CD4-positive, alpha-beta T cell (primary cell): ENCODE results near the gene COL15A1. TPM values are rescaled to one million over a fixed set of nuclear protein-coding genes. Genes with fewer than 3 reads are reported as not detected.

Experiments
- ATAC-seq: fragments of 200-7000 bp; cut with Tn5 transposase; one replicate; pipeline ENCODE4 v1.10.0; 2022; ENCODE audit warnings: mild to moderate bottlenecking; ENCODE audit not compliant: poor library complexity
- CTCF ChIA-PET: fragments of 350-600 bp; sonication (Branson Sonifier 250); formaldehyde crosslinking; loops from one replicate; lab custom pipeline; 2021; ENCODE audit warnings: antibody characterized with exemption, inconsistent platforms; lab: Charles Lee
- POLR2A ChIA-PET: fragments of 350-600 bp; sonication (Branson Sonifier 250); formaldehyde crosslinking; loops from one replicate; lab custom pipeline; 2021; ENCODE audit warnings: antibody characterized with exemption, inconsistent platforms; lab: Charles Lee
- DNase-seq, 14 experiments: peaks; one replicate each; pipeline ENCODE4 v3.0.0-alpha.2; 2013 to 2020; ENCODE audit warnings: mixed read lengths in 2 of 14
- H3K27ac ChIP-seq, 2 donors: one replicate each; pipeline versions ENCODE4 v1.5.1 to v1.7.0; 2013; ENCODE audit warnings: low read length in 2 of 2, low read depth in 1 of 2, mild to moderate bottlenecking in 1 of 2
- H3K27me3 ChIP-seq, 2 experiments: 1 replicate in 1 of 2; 2 replicates in 1 of 2; pipeline versions ENCODE4 v1.6.1 to v1.7.0; 2013; ENCODE audit warnings: low read length in 2 of 2, control low read depth in 1 of 2, mild to moderate bottlenecking in 1 of 2, moderate library complexity in 1 of 2; ENCODE audit not compliant: insufficient read depth in 2 of 2, control insufficient read depth in 1 of 2
- H3K36me3 ChIP-seq: one replicate; pipeline ENCODE4 v1.6.1; 2013; ENCODE audit warnings: low read length, control low read depth; ENCODE audit not compliant: insufficient read depth
- H3K4me1 ChIP-seq: one replicate; pipeline ENCODE4 v1.6.1; 2013; ENCODE audit warnings: low read length, control low read depth; ENCODE audit not compliant: insufficient read depth
- H3K4me3 ChIP-seq: one replicate; pipeline ENCODE4 v1.5.1; 2013; ENCODE audit warnings: mild to moderate bottlenecking, low read length, moderate library complexity
- H3K9me3 ChIP-seq, 2 experiments: 1 replicate in 1 of 2; 2 replicates in 1 of 2; pipeline versions ENCODE4 v1.6.1 to v1.7.0; 2013; ENCODE audit warnings: low read length in 2 of 2, mild to moderate bottlenecking in 2 of 2, control low read depth in 1 of 2, moderate library complexity in 1 of 2; ENCODE audit not compliant: control insufficient read depth in 1 of 2, insufficient read depth in 1 of 2
- H3K27ac Mint-ChIP-seq: one replicate; pipeline ENCODE4 v1.8.0; 2020; ENCODE audit warnings: mixed read lengths
- H3K27me3 Mint-ChIP-seq: one replicate; pipeline ENCODE4 v1.8.0; 2021; ENCODE audit warnings: mixed read lengths
- H3K36me3 Mint-ChIP-seq: one replicate; pipeline ENCODE4 v1.8.0; 2021; ENCODE audit warnings: low read depth, mixed read lengths
- H3K4me1 Mint-ChIP-seq: one replicate; pipeline ENCODE4 v1.8.0; 2021; ENCODE audit warnings: low read depth, mixed read lengths
- H3K4me3 Mint-ChIP-seq: one replicate; pipeline ENCODE4 v1.8.0; 2020; ENCODE audit warnings: mild to moderate bottlenecking, mixed read lengths
- H3K9me3 Mint-ChIP-seq: one replicate; pipeline ENCODE4 v1.8.0; 2020; ENCODE audit warnings: mixed read lengths
- CTCF ChIP-seq: fragments of 200-600 bp; IDR thresholded peaks from one replicate; pipeline ENCODE4 v1.8.0; 2022; ENCODE audit warnings: antibody characterized with exemption, mild to moderate bottlenecking
- intact Hi-C, 2 experiments: fragments of 100-400 bp; cut with DNase I in 1 of 2; cut with micrococcal nuclease in 1 of 2; formaldehyde crosslinking; loops; one replicate each; pipeline versions ENCODE4 v1.15.1 to v1.9.0; 2023 to 2025; cut with DNase I, micrococcal nuclease
- total RNA-seq, 174 experiments: library from RNA in 2 of 174; stranded (reverse) in 2 of 174; gene quantifications; one replicate each; pipeline ENCODE4 v1.2.3 and lab custom pipeline; 2021 to 2026

COL15A1 gene
- total RNA-seq, 2 experiments from 2014 or later, result not detected

GRCh38 chr9:98971168-98971914 is 27.6 kb downstream of the COL15A1 start:
- Histone ChIP-seq H3K36me3 (no peaks in the 10 kb centered on the region), H3K9me3 (no peaks in the 10 kb centered on the region), H3K27me3 (peaks cover 0 to 6% of the 10 kb centered on the region in 2 experiments), H3K4me1 (peaks cover 9% of the 10 kb centered on the region), H3K4me3 (no peak overlapping the region), H3K27ac (no peak overlapping the region)
- Mint-ChIP-seq H3K4me1 (no peaks in the 10 kb centered on the region), H3K27me3 (peaks cover 9% of the 10 kb centered on the region), H3K4me3 (no peak overlapping the region), H3K9me3 (no peaks in the 10 kb centered on the region), H3K36me3 (no peaks in the 10 kb centered on the region), H3K27ac (no peak overlapping the region)
- no peak for ATAC-seq
- TF ChIP-seq CTCF, result no peak
- intact Hi-C loops, result loop anchor here in 1 of 2 experiments (10.0 kb wide), 1 partner anchor 1623 kb away; no protein-coding TSS in a partner anchor
- no peak for DNase-seq
- ChIA-PET POLR2A (no interaction called here), CTCF (no interaction called here)

GRCh38 chr9:98971915-98972223 is 28.2 kb downstream of the COL15A1 start:
- TF ChIP-seq CTCF, result no peak
- H3K4me1 ChIP-seq, result peaks cover 9% of the 10 kb centered on the region
- Mint-ChIP-seq H3K27me3 (peaks cover 10% of the 10 kb centered on the region), H3K4me3 (no peak overlapping the region), H3K4me1 (no peaks in the 10 kb centered on the region), H3K9me3 (no peaks in the 10 kb centered on the region), H3K27ac (no peak overlapping the region), H3K36me3 (no peaks in the 10 kb centered on the region)
- DNase-seq, result no peak
- no peak overlapping the region for H3K4me3 ChIP-seq
- ATAC-seq, result no peak
- no peaks in the 10 kb centered on the region for H3K36me3 ChIP-seq
- CTCF ChIA-PET, result no interaction called here
- peaks cover 0 to 6% of the 10 kb centered on the region in 2 experiments for H3K27me3 ChIP-seq
- POLR2A ChIA-PET, result no interaction called here
- intact Hi-C loops, result loop anchor here in 1 of 2 experiments (10.0 kb wide), 1 partner anchor 1623 kb away; no protein-coding TSS in a partner anchor
- no peaks in the 10 kb centered on the region for H3K9me3 ChIP-seq
- no peak overlapping the region for H3K27ac ChIP-seq

DNA sequence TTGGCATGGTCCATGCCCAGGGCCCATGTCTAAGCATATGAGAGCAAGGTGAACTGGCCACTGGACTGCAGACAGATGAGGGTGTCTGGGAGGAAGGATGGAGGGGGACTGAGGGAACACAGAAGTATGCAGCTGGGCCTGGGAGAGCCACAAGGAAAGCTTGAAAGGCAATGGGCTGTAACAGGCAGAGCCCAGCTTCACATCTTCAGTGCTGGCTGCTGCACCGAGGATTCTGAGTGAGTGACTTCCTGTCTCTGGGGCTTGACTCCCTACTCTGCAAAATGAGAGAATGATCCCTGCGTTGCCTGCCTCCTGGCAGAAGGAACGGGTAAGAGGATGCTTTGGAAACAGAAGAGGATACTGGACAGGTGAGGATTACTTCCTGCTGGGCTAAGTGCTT is 29.0 kb downstream of the COL15A1 start:
- Histone ChIP-seq H3K27ac (no peak overlapping the region), H3K4me1 (peaks cover 9% of the 10 kb centered on the region), H3K4me3 (no peak overlapping the region), H3K36me3 (no peaks in the 10 kb centered on the region), H3K27me3 (peaks cover 0 to 6% of the 10 kb centered on the region in 2 experiments), H3K9me3 (no peaks in the 10 kb centered on the region)
- no peaks in the 10 kb centered on the region for H3K9me3 Mint-ChIP-seq
- ATAC-seq (no peak), DNase-seq (no peak)
- peaks cover 10% of the 10 kb centered on the region for H3K27me3 Mint-ChIP-seq
- no peaks in the 10 kb centered on the region for H3K4me1 Mint-ChIP-seq
- H3K36me3 Mint-ChIP-seq, result no peaks in the 10 kb centered on the region
- ChIA-PET POLR2A (no interaction called here), CTCF (no interaction called here)
- no peak overlapping the region for H3K4me3 Mint-ChIP-seq
- intact Hi-C loops, result loop anchor here in 1 of 2 experiments (10.0 kb wide), 1 partner anchor 1622 kb away; no protein-coding TSS in a partner anchor
- no peak for TF ChIP-seq CTCF
- H3K27ac Mint-ChIP-seq, result no peak overlapping the region
